Stomach smooth muscle (tissue), 2 donors: ENCODE measurements around the gene PDIA6.

ENCODE experiments used
- H3K27ac ChIP-seq: one replicate; pipeline ENCODE4 v1.7.0; 2013; ENCODE audit warnings: mild to moderate bottlenecking, low read length, inconsistent platforms
- H3K27me3 ChIP-seq, 2 donors: one replicate each; pipeline ENCODE4 v1.7.0; 2013; ENCODE audit warnings: low read length in 2 of 2; ENCODE audit not compliant: insufficient read depth in 2 of 2, control insufficient read depth in 1 of 2
- H3K36me3 ChIP-seq, 2 donors: one replicate each; pipeline ENCODE4 v1.7.0; 2013; ENCODE audit warnings: low read length in 2 of 2; ENCODE audit not compliant: control insufficient read depth in 2 of 2, insufficient read depth in 2 of 2
- H3K4me1 ChIP-seq: one replicate; pipeline ENCODE4 v1.7.0; 2013; ENCODE audit warnings: low read length; ENCODE audit not compliant: control insufficient read depth, insufficient read depth
- H3K4me3 ChIP-seq, 2 donors: one replicate each; pipeline ENCODE4 v1.7.0; 2013; ENCODE audit warnings: low read length in 2 of 2
- H3K9ac ChIP-seq, 2 donors: one replicate each; pipeline ENCODE4 v1.7.0; 2013; ENCODE audit warnings: low read length in 2 of 2, mild to moderate bottlenecking in 1 of 2
- H3K9me3 ChIP-seq, 2 donors: one replicate each; pipeline ENCODE4 v1.7.0; 2013; ENCODE audit warnings: low read length in 2 of 2; ENCODE audit not compliant: control insufficient read depth in 2 of 2
- donor health status: healthy.
- donor health status: Pancreatic carcinoma.

PDIA6 gene

GRCh38 chr2:10812362-10813162, at the start of gene PDIA6:
Gene PDIA6, minus strand, starts transcription at chr2:10812785. Its CDS starts 89 bp downstream, at chr2:10812696.
- Histone ChIP-seq H3K36me3 (no peaks in the 10 kb centered on the region), H3K9me3 (no peaks in the 10 kb centered on the region), H3K4me1 (peaks cover 15% of the 10 kb centered on the region), H3K4me3 (peak within 1 kb of the TSS; percentile 71 to 85), H3K27ac (peak within 1 kb of the TSS; percentile 67), H3K9ac (peak within 1 kb of the TSS; percentile 84 to 85), H3K27me3 (no peaks in the 10 kb centered on the region)

GRCh38 chr2:10862330-10862729, 49.7 kb upstream of the PDIA6 start:
- H3K27me3 ChIP-seq = no peaks in the 10 kb centered on the region
- H3K9ac ChIP-seq = no peak overlapping the region
- no peaks in the 10 kb centered on the region for H3K9me3 ChIP-seq
- H3K4me3 ChIP-seq = no peak overlapping the region
- no peak overlapping the region for H3K27ac ChIP-seq
- H3K36me3 ChIP-seq = no peaks in the 10 kb centered on the region
- H3K4me1 ChIP-seq = peaks cover 19% of the 10 kb centered on the region

- Histone ChIP-seq H3K36me3 (no peaks in the 10 kb centered on the region), H3K4me1 (peaks cover 19% of the 10 kb centered on the region), H3K9me3 (no peaks in the 10 kb centered on the region), H3K4me3 (no peak overlapping the region), H3K27me3 (no peaks in the 10 kb centered on the region), H3K9ac (no peak overlapping the region), H3K27ac (no peak overlapping the region)
These were observed 49.2 kb upstream of the PDIA6 start for GRCh38 chr2:10861765-10862164.

- Histone ChIP-seq H3K4me3 (no peak overlapping the region), H3K27ac (no peak overlapping the region)
These were observed 48.3 kb upstream of the PDIA6 start for GRCh38 chr2:10860814-10861325.

GRCh38 chr2:10860081-10860813, 47.7 kb upstream of the PDIA6 start:
- Histone ChIP-seq H3K4me3 (no peak overlapping the region), H3K27me3 (no peaks in the 10 kb centered on the region), H3K4me1 (peaks cover 15% of the 10 kb centered on the region), H3K27ac (no peak overlapping the region), H3K36me3 (no peaks in the 10 kb centered on the region), H3K9me3 (no peaks in the 10 kb centered on the region), H3K9ac (no peak overlapping the region)

More at GRCh38 chr2:10860814-10861325, 48.3 kb upstream of the PDIA6 start:
- Histone ChIP-seq H3K36me3 (no peaks in the 10 kb centered on the region), H3K27me3 (no peaks in the 10 kb centered on the region), H3K9ac (no peak overlapping the region), H3K9me3 (no peaks in the 10 kb centered on the region), H3K4me1 (peaks cover 19% of the 10 kb centered on the region)

- no peaks in the 10 kb centered on the region for H3K36me3 ChIP-seq
- no peaks in the 10 kb centered on the region for H3K9me3 ChIP-seq
- no peak overlapping the region for H3K9ac ChIP-seq
- H3K27me3 ChIP-seq = no peaks in the 10 kb centered on the region
- no peak overlapping the region for H3K4me3 ChIP-seq
- H3K27ac ChIP-seq = no peak overlapping the region
- peaks cover 8% of the 10 kb centered on the region for H3K4me1 ChIP-seq
These were observed 46.7 kb upstream of the PDIA6 start for GRCh38 chr2:10859278-10859677.

GRCh38 chr2:10848541-10848940, 36.0 kb upstream of the PDIA6 start:
- H3K27me3 ChIP-seq = no peaks in the 10 kb centered on the region
- H3K9me3 ChIP-seq = no peaks in the 10 kb centered on the region
- peaks cover 30% of the 10 kb centered on the region for H3K4me1 ChIP-seq
- no peak overlapping the region for H3K4me3 ChIP-seq
- H3K9ac ChIP-seq = no peak overlapping the region
- H3K27ac ChIP-seq = no peak overlapping the region
- H3K36me3 ChIP-seq = no peaks in the 10 kb centered on the region

- no peaks in the 10 kb centered on the region for H3K27me3 ChIP-seq
- H3K4me1 ChIP-seq = peaks cover 32% of the 10 kb centered on the region
- peaks cover 0 to 2% of the 10 kb centered on the region in 2 donors for H3K9me3 ChIP-seq
- H3K4me3 ChIP-seq = no peak overlapping the region
- H3K27ac ChIP-seq = peak overlapping the region; percentile 64
- no peak overlapping the region for H3K9ac ChIP-seq
- H3K36me3 ChIP-seq = no peaks in the 10 kb centered on the region
These were observed 34.4 kb upstream of the PDIA6 start for GRCh38 chr2:10847008-10847407.

- Histone ChIP-seq H3K27me3 (no peaks in the 10 kb centered on the region), H3K9me3 (peaks cover 4 to 10% of the 10 kb centered on the region in 2 donors), H3K4me3 (peak overlapping the region in 1 of 2 donors; percentile 8), H3K27ac (peak overlapping the region; percentile 64), H3K36me3 (no peaks in the 10 kb centered on the region), H3K4me1 (peaks cover 32% of the 10 kb centered on the region), H3K9ac (no peak overlapping the region)
These were observed 33.7 kb upstream of the PDIA6 start for GRCh38 chr2:10846110-10846861.

- no peaks in the 10 kb centered on the region for H3K27me3 ChIP-seq
- H3K4me1 ChIP-seq = peaks cover 32% of the 10 kb centered on the region
- no peak overlapping the region for H3K4me3 ChIP-seq
- peak overlapping the region; percentile 64 for H3K27ac ChIP-seq
- peaks cover 8 to 16% of the 10 kb centered on the region in 2 donors for H3K9me3 ChIP-seq
- no peaks in the 10 kb centered on the region for H3K36me3 ChIP-seq
- no peak overlapping the region for H3K9ac ChIP-seq
These were observed 33.1 kb upstream of the PDIA6 start for GRCh38 chr2:10845640-10846039.
